Stimulated activated CD8-positive, alpha-beta memory T cell treated with anti-CD3 and anti-CD28 coated beads, Interleukin-15, amount 100 ng/mL, for 48 hours (primary cell): Measurements from ENCODE around the gene CUTC.
"Not testable (repeated sequence)": the region's sequence is repeated elsewhere in the genome, so short reads cannot be mapped to it uniquely, and the experiment has no call there.

Experiments used
- DNase-seq, 2 donors: peaks; one replicate each; pipeline ENCODE4 v3.0.0-alpha.2; 2020; ENCODE audit warnings: low read depth in 2 of 2

Gene CUTC

GRCh38 chr10:99742701-99743100 is 10.7 kb downstream of the CUTC start:
- no peak for DNase-seq

GRCh38 chr10:99743841-99744240 is 11.8 kb downstream of the CUTC start:
- DNase-seq = no peak

DNA sequence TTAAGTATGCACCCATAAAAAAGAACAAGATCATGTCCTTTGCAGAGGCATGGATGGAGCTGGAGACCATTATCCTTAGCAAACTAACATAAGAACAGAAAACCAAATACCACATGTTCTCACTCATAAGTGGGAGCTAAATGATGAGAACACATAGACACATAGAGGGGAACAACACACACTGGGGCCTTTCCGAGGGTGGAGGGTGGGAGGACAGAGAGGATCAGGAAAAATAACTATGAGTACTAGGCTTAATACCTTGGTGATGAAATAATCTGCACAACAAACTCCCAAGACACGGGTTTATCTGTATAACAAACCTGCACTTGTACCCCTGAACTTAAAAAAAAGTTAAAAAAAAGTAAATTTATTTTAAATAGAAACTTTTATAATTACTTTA is 14.1 kb downstream of the CUTC start:
- DNase-seq = not testable (repeated sequence)

GRCh38 chr10:99748823-99749451 is 16.9 kb downstream of the CUTC start:
- DNase-seq = no peak

GRCh38 chr10:99750641-99751040 is 18.6 kb downstream of the CUTC start:
- no peak for DNase-seq

GRCh38 chr10:99754670-99755069 is 22.6 kb downstream of the CUTC start:
- no peak for DNase-seq

- DNase-seq = no peak
Observed at GRCh38 chr10:99756159-99756558, 24.1 kb downstream of the CUTC start.

DNA sequence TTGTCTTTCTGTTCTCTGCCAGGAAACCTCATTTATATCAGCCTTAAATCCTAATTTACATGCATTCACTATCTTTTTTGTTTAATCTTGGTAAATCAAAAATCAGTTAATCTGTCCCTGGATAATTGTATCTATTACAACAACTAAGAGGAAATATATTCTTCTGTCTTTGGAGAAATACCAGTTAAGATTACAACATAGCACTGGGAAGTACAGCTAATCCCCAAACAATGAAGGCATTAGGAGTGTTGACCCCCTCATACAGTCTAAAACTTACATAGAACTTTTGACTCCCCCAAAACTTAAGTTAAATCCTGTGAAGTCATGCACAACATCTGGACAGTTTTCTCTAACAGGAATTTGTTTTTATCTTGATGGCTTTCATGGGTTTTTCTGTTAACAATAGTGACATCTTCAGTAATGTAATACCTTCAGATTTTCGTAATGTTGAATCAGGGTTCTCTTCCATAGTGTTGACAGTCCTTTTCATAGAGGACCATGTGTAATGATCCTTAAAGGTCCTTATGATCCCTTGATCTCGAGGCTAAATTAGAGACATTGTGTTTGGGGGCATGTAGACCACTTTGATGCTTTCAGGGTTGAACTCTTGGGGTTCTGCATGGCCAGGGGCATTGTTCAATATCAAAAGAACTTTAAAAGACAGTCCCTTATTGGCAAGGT is 26.3 kb downstream of the CUTC start:
- no peak for DNase-seq

DNA sequence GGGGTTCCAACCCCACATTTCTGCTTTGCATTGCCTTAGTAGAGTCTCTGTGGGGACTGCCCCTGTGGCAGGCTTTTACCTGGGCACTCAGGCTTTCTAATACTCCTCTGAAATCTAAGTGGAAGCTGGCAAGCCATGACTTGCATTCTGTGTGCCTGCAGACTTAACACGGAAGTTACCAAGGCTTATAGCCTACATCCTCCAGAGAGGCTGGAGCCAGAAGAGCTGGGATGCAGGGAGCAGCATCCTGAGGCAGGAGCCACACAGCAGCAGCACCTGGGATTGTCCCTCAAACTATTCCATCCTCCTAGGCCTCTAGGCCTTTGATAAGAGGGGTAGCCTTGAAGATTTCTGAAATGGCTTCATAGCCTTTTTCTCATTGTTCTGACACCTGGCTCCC is 28.3 kb downstream of the CUTC start:
- no peak for DNase-seq

DNA sequence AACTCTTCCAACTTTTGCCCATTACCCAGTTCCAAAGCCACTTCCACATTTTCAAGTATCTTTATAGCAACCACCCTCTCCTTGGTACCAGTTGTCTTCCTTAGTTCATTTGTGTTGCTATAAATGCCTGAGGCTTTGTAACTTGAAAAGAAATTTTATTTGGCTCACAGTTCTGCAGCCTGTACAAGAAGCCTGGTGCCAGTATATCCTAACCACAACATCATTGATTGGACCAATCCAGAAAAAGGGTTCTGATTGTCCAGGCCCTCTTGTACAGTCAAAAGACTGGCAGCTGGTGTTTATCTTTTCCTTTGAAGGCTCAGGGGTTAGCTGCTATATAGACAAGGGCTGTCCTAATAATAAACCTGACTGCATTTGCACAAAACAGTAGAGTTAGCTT is 29.3 kb downstream of the CUTC start:
- DNase-seq = no peak

DNA sequence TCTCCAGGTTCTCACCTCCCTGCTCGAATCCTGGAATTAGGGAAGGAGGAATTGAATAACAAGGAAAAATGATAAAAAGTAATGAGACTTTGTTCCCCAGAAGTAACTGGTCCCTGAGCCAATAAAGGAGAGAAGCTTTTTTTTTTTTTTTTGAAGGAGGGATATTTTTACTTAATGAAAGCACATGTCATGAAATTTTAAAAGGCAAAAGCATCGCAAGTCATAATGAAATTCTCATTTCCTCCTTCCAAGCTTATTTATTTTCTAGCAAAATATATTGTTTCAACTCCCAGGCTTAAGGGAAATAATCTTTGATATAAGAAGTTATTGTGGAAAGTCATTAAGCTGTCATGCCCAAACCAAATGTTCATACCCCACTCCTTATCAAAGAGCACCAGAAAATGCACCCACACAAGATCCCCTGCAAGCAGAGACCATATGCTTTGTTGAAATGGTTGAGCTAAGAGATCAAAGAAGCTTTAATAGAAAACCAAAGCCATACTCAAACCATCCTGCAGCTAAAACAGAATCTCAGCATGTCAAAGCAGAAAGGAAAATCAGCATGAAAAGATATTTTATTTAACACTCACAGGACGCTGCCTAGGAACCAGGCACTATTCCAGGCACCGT is 33.8 kb downstream of the CUTC start:
- no peak for DNase-seq

- peak in 1 of 2 donors; percentile 7 for DNase-seq
Observed at GRCh38 chr10:99766302-99766681, 34.3 kb downstream of the CUTC start.

GRCh38 chr10:99767901-99768300 is 35.9 kb downstream of the CUTC start:
- no peak for DNase-seq

DNA sequence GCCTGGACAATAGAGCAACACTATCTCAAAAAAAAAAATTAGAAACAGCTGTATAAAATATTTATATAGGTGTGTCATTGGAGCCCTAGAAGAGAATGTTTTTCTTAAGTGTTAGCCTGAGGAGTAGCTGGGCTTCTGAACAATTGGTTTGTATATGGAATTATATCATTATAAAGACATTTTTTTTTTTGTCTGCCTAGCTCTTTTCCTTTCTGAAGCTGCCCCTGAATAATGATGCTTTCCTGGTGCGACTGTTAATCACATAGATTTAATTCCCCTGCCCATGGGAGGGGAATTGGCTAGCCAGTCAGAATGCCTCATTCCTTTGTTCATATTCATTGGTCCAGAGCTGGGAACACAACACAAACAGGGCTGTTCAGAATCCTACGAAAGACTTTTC is 36.5 kb downstream of the CUTC start:
- DNase-seq = no peak

DNA sequence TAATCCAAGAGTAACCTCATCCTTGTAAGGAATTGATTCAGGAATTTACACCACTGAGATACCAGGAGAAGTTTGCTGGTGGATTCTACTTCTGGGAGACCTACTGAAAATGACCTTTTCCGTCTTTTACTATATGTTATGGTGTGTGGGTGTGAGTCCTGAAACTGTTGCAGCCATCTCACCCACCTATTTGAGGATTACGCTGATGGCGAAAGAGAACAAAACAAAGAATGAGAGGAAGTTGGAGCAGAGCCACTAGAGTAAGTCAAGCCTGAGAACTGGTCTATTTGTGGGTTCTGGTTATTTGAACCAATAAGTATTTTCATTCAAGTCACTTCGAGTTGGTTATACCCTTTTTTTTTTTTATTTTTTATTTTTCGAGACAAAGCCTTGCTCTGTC is 37.7 kb downstream of the CUTC start:
- no peak for DNase-seq

GRCh38 chr10:99770408-99771045 is 38.5 kb downstream of the CUTC start:
- no peak for DNase-seq

DNA sequence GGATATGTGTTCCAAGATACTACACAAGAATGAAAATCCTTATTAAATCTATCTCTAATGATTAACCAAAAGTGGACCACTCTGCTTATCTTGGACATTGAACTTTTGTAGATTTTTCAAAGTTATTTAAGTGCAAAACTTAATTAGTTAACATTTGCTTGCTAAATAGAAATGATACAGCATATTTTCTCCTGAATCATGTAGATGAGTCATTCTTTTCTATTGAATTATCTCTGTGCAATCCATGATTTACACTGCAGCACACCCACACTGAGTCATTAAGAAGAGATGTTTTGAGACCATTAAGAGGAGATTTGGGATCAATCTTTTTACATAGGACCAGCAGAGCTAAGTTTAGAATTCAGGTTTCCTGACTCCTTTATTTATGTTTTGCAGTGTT is 43.8 kb downstream of the CUTC start:
- DNase-seq = no peak

DNA sequence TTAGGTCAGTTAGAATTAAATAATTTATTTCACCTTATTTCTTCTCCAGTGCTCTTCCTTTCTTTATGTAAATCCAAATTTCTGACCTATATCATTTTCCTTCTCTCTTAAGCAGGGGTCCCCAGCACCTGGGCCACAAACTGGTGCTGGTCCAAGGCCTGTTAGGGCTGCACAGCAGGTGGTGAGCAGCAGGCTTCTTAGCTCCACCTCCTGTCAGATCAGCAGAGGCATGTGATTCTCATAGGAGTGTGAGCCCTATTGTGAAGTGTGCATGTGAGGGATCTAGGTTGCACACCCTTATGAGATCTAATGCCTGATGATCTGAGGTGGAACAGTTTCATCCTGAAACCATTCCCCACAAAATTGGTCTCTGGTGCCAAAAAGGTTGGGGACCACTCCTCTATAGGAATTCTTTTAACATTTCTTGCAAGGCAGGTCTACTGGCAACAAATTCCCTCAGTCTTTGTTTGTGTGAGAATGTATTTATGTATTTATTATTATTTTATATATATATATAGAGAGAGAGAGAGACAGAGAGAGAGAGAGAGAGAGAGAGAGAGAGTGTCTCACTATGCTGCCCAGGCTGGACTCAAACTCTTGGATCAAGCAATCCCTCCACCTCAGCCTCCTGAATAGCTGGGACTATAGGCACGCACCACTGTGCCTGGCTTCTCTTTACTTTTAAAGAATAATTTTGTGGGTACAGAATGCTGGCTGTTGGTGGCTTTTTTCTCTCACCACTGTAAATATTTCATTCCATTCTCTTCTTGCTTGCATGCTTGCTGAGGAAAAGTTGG is 46.1 kb downstream of the CUTC start:
- no peak for DNase-seq

GRCh38 chr10:99779335-99779734 is 47.3 kb downstream of the CUTC start:
- DNase-seq = no peak

DNA sequence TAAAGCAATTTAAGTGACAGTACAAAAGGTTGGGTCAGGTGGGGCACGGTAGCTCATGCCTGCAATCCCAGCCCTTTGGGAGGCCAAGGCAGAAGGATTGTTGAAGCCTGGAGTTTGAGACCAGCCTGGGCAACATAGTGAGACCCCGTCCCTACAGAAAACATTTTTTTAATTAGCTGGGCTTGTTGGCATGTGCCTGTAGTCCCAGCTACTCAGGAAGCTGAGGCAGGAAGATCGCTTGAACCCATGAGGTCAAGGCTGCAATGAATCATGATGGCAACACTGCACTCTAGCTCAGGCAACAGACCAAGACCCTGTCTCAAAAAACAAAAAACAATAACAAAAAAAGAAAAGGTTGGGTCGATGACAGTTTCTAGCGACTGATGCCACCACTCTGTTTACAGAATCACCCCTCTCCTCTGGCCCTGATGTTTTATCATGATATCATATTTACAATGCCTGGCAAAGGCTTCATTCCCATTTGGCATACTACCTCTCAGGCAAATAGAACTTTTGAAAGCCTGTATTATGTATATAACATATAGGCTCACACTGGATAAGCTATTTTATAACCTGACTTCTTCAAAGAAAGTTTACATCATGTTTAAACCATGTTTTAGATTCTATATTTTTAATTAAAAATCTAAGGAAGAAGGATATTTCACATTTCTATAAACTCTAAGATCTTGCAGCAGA is 49.8 kb downstream of the CUTC start:
- DNase-seq = no peak
